GM12878 (cell line): ENCODE results near the gene PRDM16. TPM values are rescaled to one million over a fixed set of nuclear protein-coding genes. Genes with fewer than 3 reads are reported as not detected.

ENCODE experiments used
- ATAC-seq: fragments of 200-7000 bp; cut with Tn5 transposase; 3 replicates; pipeline ENCODE4 v1.9.1; 2020; ENCODE audit warnings: mild to moderate bottlenecking, moderate library complexity
- BruUV-seq: library from RNA; stranded (reverse); fragments of 400-500 nt; replicated peaks from 2 replicates; lab custom pipeline; 2021; lab: Mats Ljungman, UMichigan
- CTCF ChIA-PET: fragments of 300-600 bp; sonication (Branson Sonifier 250); formaldehyde crosslinking; extraction: SDS; loops from one replicate; lab custom pipeline; 2021; ENCODE audit warnings: inconsistent platforms; lab: Yijun Ruan, JAX
- POLR2A ChIA-PET: fragments of 350-600 bp; formaldehyde crosslinking; extraction: SDS; loops from one replicate; lab custom pipeline; 2021; ENCODE audit warnings: inconsistent platforms; lab: Charles Lee
- RAD21 ChIA-PET: fragments of 300-600 bp; sonication (Branson Sonifier 250); formaldehyde crosslinking; loops from one replicate; lab custom pipeline; 2023; ENCODE audit warnings: antibody characterized with exemption; ENCODE audit not compliant: unreplicated experiment; lab: Charles Lee
- SMC1A ChIA-PET: fragments of 300-600 bp; sonication (Branson Sonifier 250); formaldehyde crosslinking; loops from one replicate; lab custom pipeline; 2023; ENCODE audit not compliant: unreplicated experiment, uncharacterized antibody; lab: Charles Lee
- DNase-seq: peaks from one replicate; pipeline ENCODE4 v3.0.0-alpha.2; 2011; ENCODE audit warnings: low read depth, low spot score
- FAIRE-seq: peaks from 3 replicates; lab custom pipeline; 2011; peaks lifted over from hg19 to GRCh38; lab: Jason Lieb, UNC
- H2AFZ ChIP-seq: 2 replicates; pipeline ENCODE4 v1.6.0; 2011; ENCODE audit warnings: low read depth, low read length, control low read depth; ENCODE audit not compliant: control insufficient read depth
- H3K27ac ChIP-seq: 2 replicates; pipeline ENCODE4 v1.5.1; 2011; ENCODE audit warnings: control low read depth; ENCODE audit not compliant: control insufficient read depth, insufficient read depth
- H3K27me3 ChIP-seq, 2 experiments: replicated peaks in 1 of 2; 2 replicates each; pipeline versions ENCODE4 v1.6.0 to v1.6.1; 2011; ENCODE audit warnings: low read length in 1 of 2; ENCODE audit not compliant: control insufficient read depth in 2 of 2, insufficient read depth in 2 of 2
- H3K36me3 ChIP-seq, 2 experiments: 2 replicates each; pipeline ENCODE4 v1.5.1; 2011; ENCODE audit warnings: low read length in 1 of 2; ENCODE audit not compliant: control insufficient read depth in 2 of 2, insufficient read depth in 2 of 2
- H3K4me1 ChIP-seq: 2 replicates; pipeline ENCODE4 v1.6.1; 2011; ENCODE audit warnings: mild to moderate bottlenecking, low read length, moderate library complexity, mixed read lengths; ENCODE audit not compliant: control insufficient read depth, insufficient read depth
- H3K4me2 ChIP-seq: 2 replicates; pipeline ENCODE4 v1.6.0; 2011; ENCODE audit warnings: control low read depth; ENCODE audit not compliant: control insufficient read depth, insufficient read depth
- H3K4me3 ChIP-seq: fragments of 200-600 bp; sonication (generic); 2 replicates; pipeline ENCODE4 v1.5.1; 2016
- H3K79me2 ChIP-seq: 2 replicates; pipeline ENCODE4 v1.6.0; 2011; ENCODE audit warnings: low read length; ENCODE audit not compliant: control insufficient read depth, insufficient read depth
- H3K9ac ChIP-seq: 2 replicates; pipeline ENCODE4 v1.8.0; 2011; ENCODE audit warnings: low read length, control low read depth, mixed read lengths; ENCODE audit not compliant: control insufficient read depth, insufficient read depth
- H3K9me3 ChIP-seq: replicated peaks from 3 replicates; pipeline ENCODE4 v1.5.1; 2011; ENCODE audit warnings: mild to moderate bottlenecking, low read length; ENCODE audit not compliant: control insufficient read depth, insufficient read depth
- H4K20me1 ChIP-seq: 2 replicates; pipeline ENCODE4 v1.6.0; 2011; ENCODE audit not compliant: control insufficient read depth, insufficient read depth
- BMI1 ChIP-seq: fragments of 450-650 bp; IDR thresholded peaks from 2 replicates; pipeline ENCODE4 v1.6.1; 2016; ENCODE audit warnings: mild to moderate bottlenecking, moderate library complexity, borderline replicate concordance
- ETV6 ChIP-seq, 2 experiments: fragments of 450-650 bp in 1 of 2; IDR thresholded peaks in 1 of 2; conservative IDR thresholded peaks in 1 of 2; 2 replicates each; pipeline ENCODE4 v1.6.1; 2014; ENCODE audit warnings: antibody characterized with exemption in 1 of 2, borderline replicate concordance in 1 of 2, low read depth in 1 of 2, mild to moderate bottlenecking in 1 of 2, moderate library complexity in 1 of 2
- FOXK2 ChIP-seq: fragments of 450-650 bp; IDR thresholded peaks from 2 replicates; pipeline ENCODE4 v1.6.1; 2017; ENCODE audit warnings: mild to moderate bottlenecking, moderate library complexity
- IRF3 ChIP-seq: fragments of 450-650 bp; IDR thresholded peaks from 2 replicates; pipeline ENCODE4 v1.6.1; 2014; ENCODE audit warnings: mild to moderate bottlenecking
- KLF5 ChIP-seq: fragments of 450-650 bp; IDR thresholded peaks from 2 replicates; pipeline ENCODE4 v1.6.1; 2014; ENCODE audit warnings: mild to moderate bottlenecking; ENCODE audit not compliant: partially characterized antibody
- MAX ChIP-seq: IDR thresholded peaks from 2 replicates; pipeline ENCODE4 v1.6.1; 2012; ENCODE audit warnings: low read depth, low read length, improper control_type of control experiment
- MLLT1 ChIP-seq: fragments of 450-650 bp; IDR thresholded peaks from 2 replicates; pipeline ENCODE4 v1.6.1; 2016; ENCODE audit warnings: mild to moderate bottlenecking
- MYB ChIP-seq: fragments of 150-350 bp; IDR thresholded peaks from 2 replicates; pipeline ENCODE4 v1.6.1; 2014; ENCODE audit warnings: mild to moderate bottlenecking, low read depth, low read length, borderline replicate concordance
- PAX8 ChIP-seq: fragments of 450-650 bp; IDR thresholded peaks from 2 replicates; pipeline ENCODE4 v1.6.1; 2017; ENCODE audit warnings: mild to moderate bottlenecking, moderate library complexity
- PKNOX1 ChIP-seq: fragments of 450-650 bp; IDR thresholded peaks from 2 replicates; pipeline ENCODE4 v1.6.1; 2016; ENCODE audit warnings: mild to moderate bottlenecking
- RAD21 ChIP-seq: IDR thresholded peaks from 2 replicates; pipeline ENCODE4 v1.6.1; 2011; ENCODE audit warnings: mild to moderate bottlenecking, low read depth, low read length, moderate library complexity; ENCODE audit not compliant: insufficient read depth
- RB1 ChIP-seq: fragments of 450-650 bp; formaldehyde crosslinking; IDR thresholded peaks from 2 replicates; pipeline ENCODE4 v1.6.1; 2017; ENCODE audit warnings: mild to moderate bottlenecking, borderline replicate concordance
- TBL1XR1 ChIP-seq: IDR thresholded peaks from 2 replicates; pipeline ENCODE4 v1.6.1; 2012; ENCODE audit warnings: low read depth, low read length, improper control_type of control experiment
- USF1 ChIP-seq: IDR thresholded peaks from 2 replicates; pipeline ENCODE4 v1.6.1; 2011; ENCODE audit warnings: borderline replicate concordance, low read depth, mild to moderate bottlenecking, moderate library complexity, mixed read lengths, low read length; ENCODE audit not compliant: insufficient read depth; ENCODE audit errors: extremely low read length
- ZBED1 ChIP-seq: IDR thresholded peaks from 2 replicates; pipeline ENCODE4 v1.6.1; 2016; ENCODE audit warnings: borderline replicate concordance
- ZBTB33 ChIP-seq: fragments of 450-650 bp; IDR thresholded peaks from 2 replicates; pipeline ENCODE4 v1.6.1; 2017; ENCODE audit warnings: mild to moderate bottlenecking
- ZNF274 ChIP-seq: IDR thresholded peaks from one replicate; pipeline ENCODE4 v1.8.0; 2011; ENCODE audit not compliant: insufficient read length, insufficient read depth
- WGBS: methylation state at CpG from one replicate; pipeline ENCODE4 v1.1.6; 2016; ENCODE audit warnings: low lambda C conversion rate; ENCODE audit not compliant: insufficient replicate concordance, insufficient coverage; ENCODE audit errors: missing lambda C conversion rate; 5-methylcytosine and 5-hydroxymethylcytosine counted together
- in situ Hi-C: fragments of 300-500 bp; cut with MboI; formaldehyde crosslinking; loops from 9 replicates; pipeline ENCODE4 v1.14.3; 2018; ENCODE audit warnings: mixed read lengths
- intact Hi-C: fragments of 100-400 bp; cut with micrococcal nuclease; formaldehyde crosslinking; loops from one replicate; pipeline ENCODE4 v1.14.2; 2022; ENCODE audit not compliant: unreplicated experiment
- polyA plus RNA-seq, 11 experiments: library from polyadenylated mRNA; depleted of rRNA in 4 of 11; unstranded in 6 of 11; stranded (reverse) in 5 of 11; fragments of >200 nt; fragmentation: Nextera tagmentation in 4 of 11; fragmentation: Illumina TruSeq in 1 of 11; extraction: Ambion mirVana in 4 of 11; extraction: Trizol in 1 of 11; gene quantifications; 1 replicate in 1 of 11; 2 replicates in 10 of 11; pipeline versions ENCODE4 v1.2.1 to v1.2.3, GENCODE V29; 2011 to 2016; ENCODE audit warnings: inconsistent platforms in 2 of 11, missing spikeins in 2 of 11, low read depth in 1 of 11
- total RNA-seq, 4 experiments: library from RNA; depleted of rRNA in 3 of 4; stranded (reverse); fragments of >200 nt in 3 of 4; fragmentation: Illumina TruSeq in 1 of 4; extraction: Trizol in 1 of 4; gene quantifications; 2 replicates each; pipeline versions ENCODE4 v1.2.1 to v1.2.3, GENCODE V29; 2013 to 2021

Gene PRDM16
- total and polyA plus RNA-seq, 10 of the 15 experiments (the other 5 are each of a cell fraction or from before 2014, with no cell fraction given): 0.03 TPM; not detected in 9

GRCh38 chr1:3275471-3276340 lies 206.7 kb downstream of the PRDM16 start:
- BruUV-seq: no TSS peak
- TF ChIP-seq ZNF274: no peak
- no peak for TF ChIP-seq BMI1
- no peak for TF ChIP-seq USF1
- no peak for TF ChIP-seq RAD21
- TF ChIP-seq MLLT1: no peak
- TF ChIP-seq PKNOX1: no peak
- TF ChIP-seq ZBTB33: no peak
- TF ChIP-seq PAX8: no peak
- TF ChIP-seq MAX: no peak
- no peak for TF ChIP-seq MYB
- TF ChIP-seq FOXK2: no peak
- TF ChIP-seq RB1: no peak
- no peak for TF ChIP-seq ETV6 (conservative IDR thresholded peaks at IDR 0.05 in 1 of 2, IDR thresholded peaks at IDR 0.05 in 1 of 2; ENCODE audit: borderline replicate concordance in 1 of 2, low read depth in 1 of 2)
- TF ChIP-seq IRF3: no peak
- no peak for TF ChIP-seq KLF5
- no peak for TF ChIP-seq TBL1XR1
- TF ChIP-seq ZBED1: no peak

More at GRCh38 chr1:3275471-3276340, 206.7 kb downstream of the PRDM16 start:
- in situ Hi-C loops (no loop called here), intact Hi-C loops (no loop called here)
- H3K9me3 ChIP-seq: no peaks in the 10 kb centered on the region
- no peaks in the 10 kb centered on the region for H3K27me3 ChIP-seq
- FAIRE-seq: no peak
- RAD21 ChIA-PET: no interaction called here
- no peak for ATAC-seq
- POLR2A ChIA-PET: no interaction called here
- no peak overlapping the region for H2AFZ ChIP-seq
- SMC1A ChIA-PET: no interaction called here
- H3K27ac ChIP-seq: no peak overlapping the region
- no peak overlapping the region for H3K4me2 ChIP-seq
- no peaks in the 10 kb centered on the region for H3K4me1 ChIP-seq
- 36% methylated on average over 34 of the region's 37 CpGs for WGBS
- no peak overlapping the region for H3K9ac ChIP-seq
- no peaks in the 10 kb centered on the region for H3K79me2 ChIP-seq
- H3K4me3 ChIP-seq: no peak overlapping the region
- DNase-seq: no peak
- no peaks in the 10 kb centered on the region for H3K36me3 ChIP-seq
- CTCF ChIA-PET: no interaction called here
- no peaks in the 10 kb centered on the region; the same call in 1 of the 2 replicates for H4K20me1 ChIP-seq
